ENCODE measurements around the gene IPO9.

IPO9 gene

GRCh38 chr1:201806801-201807200 lies 22.2 kb upstream of the IPO9 start:
- TF ChIP-seq TCF4 (CRISPR knock-in tag; IDR thresholded peaks at IDR 0.05; ENCODE audit: borderline replicate concordance) = no peak
- no peak for TF ChIP-seq PATZ1 (CRISPR knock-in tag; IDR thresholded peaks at IDR 0.05; ENCODE audit: borderline replicate concordance)
- no peak for TF ChIP-seq ZC3H10 (CRISPR knock-in tag; IDR thresholded peaks at IDR 0.05)
- TF ChIP-seq GLIS3 (CRISPR knock-in tag; IDR thresholded peaks at IDR 0.05) = no peak
- TF ChIP-seq ARNTL (CRISPR knock-in tag; IDR thresholded peaks at IDR 0.05; ENCODE audit: borderline replicate concordance, low read depth) = no peak
- no peak for TF ChIP-seq TOX (CRISPR knock-in tag; IDR thresholded peaks at IDR 0.05; ENCODE audit: borderline replicate concordance)
- TF ChIP-seq ZFP3 (CRISPR knock-in tag; IDR thresholded peaks at IDR 0.05) = no peak
- no peak for TF ChIP-seq ZNF565 (CRISPR knock-in tag; conservative IDR thresholded peaks at IDR 0.05; ENCODE audit: low read depth)
- no peak for TF ChIP-seq SNAI2 (CRISPR knock-in tag; IDR thresholded peaks at IDR 0.05)
- TF ChIP-seq RARB (CRISPR knock-in tag; IDR thresholded peaks at IDR 0.05) = no peak
- TF ChIP-seq CSDC2 (CRISPR knock-in tag; IDR thresholded peaks at IDR 0.05) = no peak
- TF ChIP-seq, protein P1, sequence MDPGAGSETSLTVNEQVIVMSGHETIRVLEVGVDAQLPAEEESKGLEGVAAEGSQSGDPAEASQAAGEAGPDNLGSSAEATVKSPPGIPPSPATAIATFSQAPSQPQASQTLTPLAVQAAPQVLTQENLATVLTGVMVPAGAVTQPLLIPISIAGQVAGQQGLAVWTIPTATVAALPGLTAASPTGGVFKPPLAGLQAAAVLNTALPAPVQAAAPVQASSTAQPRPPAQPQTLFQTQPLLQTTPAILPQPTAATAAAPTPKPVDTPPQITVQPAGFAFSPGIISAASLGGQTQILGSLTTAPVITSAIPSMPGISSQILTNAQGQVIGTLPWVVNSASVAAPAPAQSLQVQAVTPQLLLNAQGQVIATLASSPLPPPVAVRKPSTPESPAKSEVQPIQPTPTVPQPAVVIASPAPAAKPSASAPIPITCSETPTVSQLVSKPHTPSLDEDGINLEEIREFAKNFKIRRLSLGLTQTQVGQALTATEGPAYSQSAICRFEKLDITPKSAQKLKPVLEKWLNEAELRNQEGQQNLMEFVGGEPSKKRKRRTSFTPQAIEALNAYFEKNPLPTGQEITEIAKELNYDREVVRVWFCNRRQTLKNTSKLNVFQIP (CRISPR knock-in tag; IDR thresholded peaks at IDR 0.05; ENCODE audit: borderline replicate concordance, low read depth) = no peak
- no peak for TF ChIP-seq ZNF8 (CRISPR knock-in tag; IDR thresholded peaks at IDR 0.05)
- no peak for TF ChIP-seq ESRRG (CRISPR knock-in tag; IDR thresholded peaks at IDR 0.05)
- TF ChIP-seq PPARA (CRISPR knock-in tag; IDR thresholded peaks at IDR 0.05; ENCODE audit: borderline replicate concordance) = no peak
- no peak for TF ChIP-seq TSHZ2 (CRISPR knock-in tag; IDR thresholded peaks at IDR 0.05)
- no peak for TF ChIP-seq ISL1 (CRISPR knock-in tag; IDR thresholded peaks at IDR 0.05)
- ATAC-seq = no peak

- ATAC-seq = no peak
- TF ChIP-seq ISL1 (CRISPR knock-in tag; IDR thresholded peaks at IDR 0.05) (no peak), TCF4 (CRISPR knock-in tag; IDR thresholded peaks at IDR 0.05; ENCODE audit: borderline replicate concordance) (no peak), CSDC2 (CRISPR knock-in tag; IDR thresholded peaks at IDR 0.05) (no peak), ESRRG (CRISPR knock-in tag; IDR thresholded peaks at IDR 0.05) (no peak), SNAI2 (CRISPR knock-in tag; IDR thresholded peaks at IDR 0.05) (no peak), ZFP3 (CRISPR knock-in tag; IDR thresholded peaks at IDR 0.05) (no peak), BACH2 (CRISPR knock-in tag; IDR thresholded peaks at IDR 0.05; ENCODE audit: borderline replicate concordance) (no peak), ZC3H10 (CRISPR knock-in tag; IDR thresholded peaks at IDR 0.05) (no peak), CSRNP3 (CRISPR knock-in tag; IDR thresholded peaks at IDR 0.05) (no peak), PPARA (CRISPR knock-in tag; IDR thresholded peaks at IDR 0.05; ENCODE audit: borderline replicate concordance) (no peak), ZNF70 (CRISPR knock-in tag; IDR thresholded peaks at IDR 0.05) (no peak), TOX (CRISPR knock-in tag; IDR thresholded peaks at IDR 0.05; ENCODE audit: borderline replicate concordance) (no peak), OSR1 (CRISPR knock-in tag; IDR thresholded peaks at IDR 0.05) (no peak), PATZ1 (CRISPR knock-in tag; IDR thresholded peaks at IDR 0.05; ENCODE audit: borderline replicate concordance) (no peak)
These were observed 20.9 kb upstream of the IPO9 start for GRCh38 chr1:201807958-201808632.
